Urothelium cell line (cell line): ENCODE data around the gene DNAJC5.
"Not testable (repeated sequence)": the region's sequence is repeated elsewhere in the genome, so short reads cannot be mapped to it uniquely, and the experiment has no call there.

Experiments used
- DNase-seq: peaks from one replicate; pipeline ENCODE4 v3.0.0; 2011; ENCODE audit warnings: low spot score, mixed read lengths
- FAIRE-seq: peaks from 2 replicates; lab custom pipeline; 2011; peaks lifted over from hg19 to GRCh38; lab: Jason Lieb, UNC

Gene DNAJC5

GRCh38 chr20:63900413-63900812 is 5.5 kb downstream of the DNAJC5 start:
- no peak for FAIRE-seq

GRCh38 chr20:63903796-63904561 is 9.1 kb downstream of the DNAJC5 start:
- DNase-seq (no peak), FAIRE-seq (no peak)

More at GRCh38 chr20:63900413-63900812, 5.5 kb downstream of the DNAJC5 start:
- DNase-seq = no peak

GRCh38 chr20:63908008-63908682 is 13.2 kb downstream of the DNAJC5 start:
- DNase-seq (no peak), FAIRE-seq (no peak)

- no peak for FAIRE-seq
- no peak for DNase-seq
Measured at GRCh38 chr20:63911176-63911575, 16.2 kb downstream of the DNAJC5 start.

GRCh38 chr20:63913768-63914167 is 18.8 kb downstream of the DNAJC5 start:
- no peak for FAIRE-seq
- DNase-seq = no peak

GRCh38 chr20:63915471-63915870 is 20.5 kb downstream of the DNAJC5 start:
- DNase-seq (no peak), FAIRE-seq (no peak)

- DNase-seq, FAIRE-seq: not testable (repeated sequence)
Measured at GRCh38 chr20:63916371-63916939, 21.5 kb downstream of the DNAJC5 start.

- no peak for FAIRE-seq
- DNase-seq = no peak
Measured at GRCh38 chr20:63917811-63918210, 22.9 kb downstream of the DNAJC5 start.

GRCh38 chr20:63919130-63919529 is 24.2 kb downstream of the DNAJC5 start:
- no peak for DNase-seq
- FAIRE-seq = no peak

- FAIRE-seq (no peak), DNase-seq (no peak)
Measured at GRCh38 chr20:63920226-63920625, 25.3 kb downstream of the DNAJC5 start.

- no peak for DNase-seq
Measured at GRCh38 chr20:63923651-63924050, 28.7 kb downstream of the DNAJC5 start.

GRCh38 chr20:63924241-63924640 is 29.3 kb downstream of the DNAJC5 start:
- FAIRE-seq (no peak), DNase-seq (no peak)

More at GRCh38 chr20:63923651-63924050, 28.7 kb downstream of the DNAJC5 start:
- no peak for FAIRE-seq

GRCh38 chr20:63926298-63926697 is 31.4 kb downstream of the DNAJC5 start:
- no peak for FAIRE-seq
- DNase-seq = no peak

- DNase-seq (no peak), FAIRE-seq (no peak)
Measured at GRCh38 chr20:63929071-63929470, 34.1 kb downstream of the DNAJC5 start.

- FAIRE-seq = not testable (repeated sequence)
Measured at GRCh38 chr20:63929473-63929883, 34.6 kb downstream of the DNAJC5 start.

GRCh38 chr20:63930971-63931553 is 36.1 kb downstream of the DNAJC5 start:
- DNase-seq (no peak), FAIRE-seq (no peak)

More at GRCh38 chr20:63929473-63929883, 34.6 kb downstream of the DNAJC5 start:
- DNase-seq = not testable (repeated sequence)

- no peak for FAIRE-seq
- no peak for DNase-seq
Measured at GRCh38 chr20:63931735-63932134, 36.8 kb downstream of the DNAJC5 start.

GRCh38 chr20:63932606-63933160 is 37.8 kb downstream of the DNAJC5 start:
- FAIRE-seq (no peak), DNase-seq (no peak)

- FAIRE-seq (no peak), DNase-seq (no peak)
Measured at GRCh38 chr20:63933646-63934045, 38.7 kb downstream of the DNAJC5 start.

GRCh38 chr20:63934271-63935068 is 39.5 kb downstream of the DNAJC5 start:
- DNase-seq (no peak), FAIRE-seq (no peak)
